Suprapubic skin (tissue), 4 donors: ENCODE results near the gene VPS36. TPM values are rescaled to one million over a fixed set of nuclear protein-coding genes. Genes with fewer than 3 reads are reported as not detected.

Source experiments
- DNase-seq, 2 donors: peaks; one replicate each; pipeline ENCODE4 v3.0.0-alpha.2; 2019; ENCODE audit warnings: low spot score in 2 of 2
- H3K27ac ChIP-seq: fragments of 200-600 bp; sonication (generic); one replicate; pipeline ENCODE4 v1.5.1; 2019
- H3K27me3 ChIP-seq: fragments of 200-600 bp; sonication (generic); one replicate; pipeline ENCODE4 v1.5.1; 2019
- H3K36me3 ChIP-seq: fragments of 200-600 bp; sonication (generic); one replicate; pipeline ENCODE4 v1.5.1; 2019
- H3K4me1 ChIP-seq: fragments of 200-600 bp; sonication (generic); one replicate; pipeline ENCODE4 v1.5.1; 2019
- H3K4me3 ChIP-seq: fragments of 200-600 bp; sonication (generic); one replicate; pipeline ENCODE4 v1.5.1; 2019; ENCODE audit warnings: mild to moderate bottlenecking
- H3K9me3 ChIP-seq: fragments of 200-600 bp; sonication (generic); one replicate; pipeline ENCODE4 v1.5.1; 2019
- CTCF ChIP-seq, 2 donors: fragments of 200-600 bp in 1 of 2; fragments of 450-650 bp in 1 of 2; sonication (generic) in 1 of 2; IDR thresholded peaks; one replicate each; pipeline ENCODE4 v1.5.1; 2016 to 2019; ENCODE audit warnings: antibody characterized with exemption in 2 of 2, mild to moderate bottlenecking in 1 of 2, moderate library complexity in 1 of 2
- EP300 ChIP-seq: sonication (generic); formaldehyde crosslinking; IDR thresholded peaks from one replicate; pipeline ENCODE4 v1.6.1; 2017; ENCODE audit warnings: antibody characterized with exemption
- POLR2A ChIP-seq, 2 donors: fragments of 450-650 bp; IDR thresholded peaks; one replicate each; pipeline ENCODE4 v1.6.1; 2017; ENCODE audit warnings: antibody characterized with exemption in 2 of 2, mild to moderate bottlenecking in 2 of 2, moderate library complexity in 2 of 2
- POLR2AphosphoS5 ChIP-seq, 3 donors: sonication (generic); formaldehyde crosslinking; IDR thresholded peaks; one replicate each; pipeline ENCODE4 v1.6.1; 2017; ENCODE audit warnings: antibody characterized with exemption in 3 of 3
- WGBS: methylation state at CpG from one replicate; pipeline ENCODE4 v1.1.5; 2018; 5-methylcytosine and 5-hydroxymethylcytosine counted together
- total RNA-seq, 4 donors: library from RNA; depleted of rRNA; stranded (reverse); fragments of >200 nt; gene quantifications; one replicate each; pipeline ENCODE4 v1.1.0, GENCODE V29; 2016

VPS36 gene
- total RNA-seq, 4 donors from 2014 or later, result 86.0 to 331 (median 95.2) TPM

- Histone ChIP-seq H3K27me3 (no peaks in the 10 kb centered on the region), H3K4me1 (peaks cover 52% of the 10 kb centered on the region), H3K9me3 (no peaks in the 10 kb centered on the region), H3K36me3 (peaks cover 5% of the 10 kb centered on the region), H3K27ac (peak overlapping the region; percentile 98), H3K4me3 (no peak overlapping the region)
- WGBS, result 55% methylated on average over 5 of the region's 5 CpGs
- DNase-seq, result no peak
- TF ChIP-seq CTCF (IDR thresholded peaks at IDR 0.05) (no peak), POLR2AphosphoS5 (IDR thresholded peaks at IDR 0.05) (no peak), POLR2A (IDR thresholded peaks at IDR 0.05) (no peak), EP300 (no peak)
These were observed 2.5 kb downstream of the VPS36 start for GRCh38 chr13:52447815-52448552.

GRCh38 chr13:52447354-52447753 lies 3.1 kb downstream of the VPS36 start:
- no peaks in the 10 kb centered on the region for H3K9me3 ChIP-seq
- TF ChIP-seq EP300, result no peak
- TF ChIP-seq POLR2A (IDR thresholded peaks at IDR 0.05), result no peak
- TF ChIP-seq POLR2AphosphoS5 (IDR thresholded peaks at IDR 0.05), result no peak
- TF ChIP-seq CTCF (IDR thresholded peaks at IDR 0.05), result no peak
- H3K27me3 ChIP-seq, result no peaks in the 10 kb centered on the region
- peaks cover 5% of the 10 kb centered on the region for H3K36me3 ChIP-seq
- H3K27ac ChIP-seq, result peak overlapping the region; percentile 98
- DNase-seq, result no peak
- WGBS, result 61% methylated on average over 2 of the region's 2 CpGs
- peaks cover 46% of the 10 kb centered on the region for H3K4me1 ChIP-seq
- H3K4me3 ChIP-seq, result no peak overlapping the region

- 54% methylated on average over 1 of the region's 1 CpG for WGBS
- H3K4me1 ChIP-seq, result peaks cover 43% of the 10 kb centered on the region
- DNase-seq, result no peak
- H3K36me3 ChIP-seq, result peaks cover 14% of the 10 kb centered on the region
- no peaks in the 10 kb centered on the region for H3K27me3 ChIP-seq
- TF ChIP-seq POLR2AphosphoS5 (IDR thresholded peaks at IDR 0.05) (peak in 1 of 3 donors; percentile 37), EP300 (no peak)
- H3K4me3 ChIP-seq, result no peak overlapping the region
- H3K9me3 ChIP-seq, result no peaks in the 10 kb centered on the region
- H3K27ac ChIP-seq, result peak overlapping the region; percentile 98
These were observed 4.2 kb downstream of the VPS36 start for GRCh38 chr13:52446265-52446664.

DNA sequence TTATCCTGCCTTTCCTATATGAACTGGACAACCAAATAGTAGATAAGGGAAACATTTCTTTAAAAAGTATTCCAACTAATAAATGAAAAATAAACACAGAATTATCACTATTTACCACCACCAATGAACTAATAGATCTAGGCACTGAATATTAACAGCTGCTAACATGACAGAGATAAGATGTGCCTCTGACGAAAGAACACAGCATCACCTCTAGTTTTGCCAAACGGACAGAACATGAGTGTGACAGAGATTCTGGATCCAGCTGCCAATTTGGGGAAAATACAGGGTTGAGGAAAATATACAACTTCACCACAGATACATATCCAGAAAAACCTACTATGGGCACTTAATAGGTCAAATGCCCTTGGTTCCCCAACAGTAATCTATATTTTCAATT lies 18.0 kb downstream of the VPS36 start:
- H3K9me3 ChIP-seq, result no peaks in the 10 kb centered on the region
- TF ChIP-seq EP300 (no peak), POLR2A (IDR thresholded peaks at IDR 0.05) (no peak), CTCF (IDR thresholded peaks at IDR 0.05) (no peak), POLR2AphosphoS5 (IDR thresholded peaks at IDR 0.05) (no peak)
- no peak for DNase-seq
- no peak overlapping the region for H3K27ac ChIP-seq
- H3K27me3 ChIP-seq, result no peaks in the 10 kb centered on the region
- no peak overlapping the region for H3K4me3 ChIP-seq
- H3K4me1 ChIP-seq, result no peaks in the 10 kb centered on the region
- peaks cover 83% of the 10 kb centered on the region for H3K36me3 ChIP-seq
- 86% methylated on average over 2 of the region's 2 CpGs for WGBS

- Histone ChIP-seq H3K36me3 (peaks cover 82% of the 10 kb centered on the region), H3K27me3 (no peaks in the 10 kb centered on the region), H3K4me3 (no peak overlapping the region), H3K9me3 (no peaks in the 10 kb centered on the region), H3K27ac (no peak overlapping the region), H3K4me1 (no peaks in the 10 kb centered on the region)
- TF ChIP-seq POLR2A (IDR thresholded peaks at IDR 0.05) (no peak), EP300 (no peak), POLR2AphosphoS5 (IDR thresholded peaks at IDR 0.05) (no peak), CTCF (IDR thresholded peaks at IDR 0.05) (no peak)
- no peak for DNase-seq
- WGBS, result 66% methylated on average over 2 of the region's 2 CpGs
These were observed 22.1 kb downstream of the VPS36 start for GRCh38 chr13:52428295-52428694.
